DND-41 (cell line): ENCODE results near the gene CENPX.

Experiments used
- EZH2 ChIP-seq: IDR thresholded peaks from 3 replicates; pipeline ENCODE4 v1.6.1; 2012; ENCODE audit warnings: borderline replicate concordance, low read depth, mild to moderate bottlenecking, moderate library complexity, low read length, inconsistent platforms; ENCODE audit not compliant: severe bottlenecking
- TF ChIP-seq, protein P1 (sequence below): IDR thresholded peaks from 2 replicates; pipeline ENCODE4 v1.5.1; 2012; ENCODE audit warnings: borderline replicate concordance, low read length, moderate library complexity, mild to moderate bottlenecking; ENCODE audit not compliant: poor library complexity, severe bottlenecking; ENCODE audit errors: extremely low read depth

DNA sequence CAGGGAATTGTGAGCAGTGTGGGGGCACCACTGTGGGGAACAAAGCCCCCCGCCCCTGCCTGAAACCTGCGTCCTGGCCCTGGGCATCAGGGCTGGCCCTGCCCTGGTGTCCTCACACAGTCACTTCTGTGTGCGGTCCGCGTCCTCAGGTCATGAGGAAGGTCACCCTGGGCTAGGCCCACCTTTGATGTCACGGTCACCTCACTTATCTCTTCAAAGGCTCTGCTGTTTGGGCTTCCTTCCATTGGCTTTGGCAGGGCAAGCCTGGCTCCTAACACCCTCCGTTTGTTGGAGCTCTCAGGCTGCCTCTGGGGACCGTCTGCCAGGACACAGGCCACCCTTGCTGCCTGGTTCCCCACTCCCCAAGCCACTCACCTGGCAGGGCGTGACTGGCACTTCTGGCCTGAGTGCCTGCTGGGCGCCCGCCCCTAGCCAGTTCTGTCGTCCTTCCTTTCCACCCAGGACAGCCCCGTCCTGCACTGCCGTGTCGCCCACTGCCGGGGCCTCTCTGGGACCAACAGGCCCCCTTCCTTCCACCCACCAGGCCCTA is 8.8 kb downstream of the CENPX start:
- no peak for TF ChIP-seq EZH2
- TF ChIP-seq, protein P1, sequence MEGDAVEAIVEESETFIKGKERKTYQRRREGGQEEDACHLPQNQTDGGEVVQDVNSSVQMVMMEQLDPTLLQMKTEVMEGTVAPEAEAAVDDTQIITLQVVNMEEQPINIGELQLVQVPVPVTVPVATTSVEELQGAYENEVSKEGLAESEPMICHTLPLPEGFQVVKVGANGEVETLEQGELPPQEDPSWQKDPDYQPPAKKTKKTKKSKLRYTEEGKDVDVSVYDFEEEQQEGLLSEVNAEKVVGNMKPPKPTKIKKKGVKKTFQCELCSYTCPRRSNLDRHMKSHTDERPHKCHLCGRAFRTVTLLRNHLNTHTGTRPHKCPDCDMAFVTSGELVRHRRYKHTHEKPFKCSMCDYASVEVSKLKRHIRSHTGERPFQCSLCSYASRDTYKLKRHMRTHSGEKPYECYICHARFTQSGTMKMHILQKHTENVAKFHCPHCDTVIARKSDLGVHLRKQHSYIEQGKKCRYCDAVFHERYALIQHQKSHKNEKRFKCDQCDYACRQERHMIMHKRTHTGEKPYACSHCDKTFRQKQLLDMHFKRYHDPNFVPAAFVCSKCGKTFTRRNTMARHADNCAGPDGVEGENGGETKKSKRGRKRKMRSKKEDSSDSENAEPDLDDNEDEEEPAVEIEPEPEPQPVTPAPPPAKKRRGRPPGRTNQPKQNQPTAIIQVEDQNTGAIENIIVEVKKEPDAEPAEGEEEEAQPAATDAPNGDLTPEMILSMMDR, result no peak
